Measurements from ENCODE around the gene LHFPL3.
"Not testable (repeated sequence)": the region's sequence is repeated elsewhere in the genome, so short reads cannot be mapped to it uniquely, and the experiment has no call there.

The LHFPL3 gene

GRCh38 chr7:104625956-104626355 lies 297.6 kb downstream of the LHFPL3 start:
- DNase-seq = no peak

- DNase-seq = no peak
Observed at GRCh38 chr7:104627516-104627915, 299.1 kb downstream of the LHFPL3 start.

GRCh38 chr7:104628017-104628416 lies 299.6 kb downstream of the LHFPL3 start:
- no peak for DNase-seq

GRCh38 chr7:104629408-104629807 lies 301.0 kb downstream of the LHFPL3 start:
- DNase-seq = no peak

DNA sequence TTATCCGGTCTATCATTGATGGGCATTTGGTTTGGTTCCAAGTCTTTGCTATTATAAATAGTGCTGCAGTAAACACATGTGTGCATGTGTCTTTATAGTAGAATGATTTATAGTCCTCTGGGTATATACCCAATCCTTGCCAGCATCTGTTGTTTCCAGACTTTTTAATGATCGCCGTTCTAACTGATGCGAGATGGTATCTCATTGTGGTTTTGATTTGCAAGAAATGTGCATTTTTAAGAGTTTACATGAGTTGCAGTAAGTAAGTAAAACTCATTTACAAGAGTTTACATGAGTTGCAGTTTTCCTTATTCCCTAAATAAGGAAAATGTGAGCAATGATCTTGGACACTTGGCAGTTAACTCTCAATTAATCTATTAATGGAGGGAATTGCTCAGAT lies 312.1 kb downstream of the LHFPL3 start:
- DNase-seq = no peak

GRCh38 chr7:104642560-104642959 lies 314.2 kb downstream of the LHFPL3 start:
- DNase-seq = no peak

DNA sequence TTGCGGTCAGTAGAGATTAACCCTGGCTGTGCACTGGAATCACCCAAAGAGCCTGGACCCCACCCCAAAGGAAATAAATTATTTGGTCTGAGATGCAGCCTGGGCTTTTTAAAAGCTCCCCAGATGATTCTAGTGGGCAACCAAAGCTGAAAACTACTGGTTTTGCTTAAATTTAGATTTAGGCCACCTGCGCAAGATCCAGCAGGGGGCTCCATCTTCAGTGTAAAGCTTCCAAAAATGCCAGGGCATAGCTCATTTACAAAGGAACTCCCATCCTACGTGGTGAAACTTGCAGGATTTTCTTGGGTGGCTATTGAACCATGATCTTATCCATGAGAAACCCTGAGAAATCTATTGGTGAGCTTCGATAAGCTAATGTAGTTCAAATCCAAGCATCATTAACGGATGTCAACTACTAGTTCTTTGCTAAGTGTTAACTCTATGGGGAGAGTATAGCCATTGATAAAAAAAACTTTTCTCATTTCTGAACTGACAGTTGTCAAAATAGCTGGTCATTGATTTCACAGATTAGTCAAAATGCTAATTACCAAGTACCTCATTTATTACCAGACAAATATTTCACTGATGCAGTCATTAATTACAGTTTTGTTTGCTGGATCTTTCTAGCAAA lies 315.3 kb downstream of the LHFPL3 start:
- peak in 1 of 2 experiments; percentile 2 for DNase-seq

DNA sequence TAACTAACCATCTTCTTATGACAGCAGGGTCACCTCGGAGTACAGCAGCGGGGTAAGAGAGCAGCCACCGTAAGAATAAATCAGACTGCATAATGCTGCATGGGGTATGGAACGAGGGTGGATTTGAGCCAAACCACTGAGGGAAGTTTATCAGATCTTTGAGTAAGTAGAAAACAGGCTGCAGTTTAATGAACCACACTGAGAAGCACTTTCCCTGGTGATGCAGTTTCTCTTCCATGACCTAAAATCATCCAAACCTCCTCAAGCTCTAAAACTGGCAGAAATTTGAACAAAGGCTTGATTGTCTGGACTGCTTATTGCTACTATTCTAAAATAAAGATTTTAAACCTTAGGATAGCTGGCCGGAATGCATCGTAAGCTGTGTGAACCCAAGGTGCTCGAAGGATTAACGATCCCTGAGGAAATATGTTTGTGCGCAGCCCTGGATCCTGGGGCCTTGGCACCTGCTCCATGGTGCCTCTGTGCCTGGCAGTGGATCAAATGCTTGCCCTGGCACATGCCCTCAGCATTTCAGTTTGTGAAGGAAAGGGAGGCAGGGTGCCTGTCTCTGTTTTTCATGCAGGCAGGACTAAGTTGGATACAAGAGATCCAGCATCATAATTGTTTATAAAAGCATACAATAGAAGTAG lies 322.7 kb downstream of the LHFPL3 start:
- DNase-seq = no peak

DNA sequence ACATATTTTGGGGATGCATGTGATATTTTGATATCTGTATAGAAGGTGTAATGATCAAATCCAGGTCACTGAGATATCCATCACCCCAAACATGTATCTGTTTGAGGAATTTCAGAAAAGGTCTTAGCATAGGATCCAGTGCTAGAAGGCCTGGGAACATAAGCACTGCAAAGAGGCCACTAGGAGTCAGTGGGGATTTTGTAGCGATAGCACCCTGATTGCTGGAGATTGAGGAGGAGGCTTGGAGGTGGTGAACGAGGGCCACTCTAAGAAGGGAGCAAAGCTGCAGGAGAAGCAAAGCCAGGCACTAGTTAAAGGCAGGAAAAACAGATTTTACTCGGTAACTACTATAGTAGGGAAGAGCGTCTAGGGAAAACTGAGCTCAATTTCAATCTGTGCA lies 324.0 kb downstream of the LHFPL3 start:
- DNase-seq = no peak

DNA sequence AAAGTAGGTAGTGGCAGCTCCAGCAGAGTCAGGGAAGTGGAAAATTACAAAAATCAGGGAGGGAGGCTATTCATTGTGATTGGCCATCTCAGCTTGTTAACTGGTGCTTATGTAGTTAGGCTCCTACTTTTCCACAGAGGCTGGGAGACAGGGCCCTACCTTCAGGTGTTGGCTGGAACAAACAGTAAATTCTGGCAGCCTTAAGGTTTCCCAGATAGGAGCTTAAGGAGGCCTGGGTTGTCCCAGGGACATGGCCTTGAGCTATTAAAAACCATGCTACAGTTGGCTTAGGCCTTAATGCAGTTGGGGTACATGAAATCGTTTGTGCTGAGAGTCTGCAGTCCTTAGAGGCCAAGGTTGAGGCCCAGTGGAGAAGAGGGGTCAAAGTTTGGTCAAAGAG lies 324.5 kb downstream of the LHFPL3 start:
- no peak for DNase-seq

DNA sequence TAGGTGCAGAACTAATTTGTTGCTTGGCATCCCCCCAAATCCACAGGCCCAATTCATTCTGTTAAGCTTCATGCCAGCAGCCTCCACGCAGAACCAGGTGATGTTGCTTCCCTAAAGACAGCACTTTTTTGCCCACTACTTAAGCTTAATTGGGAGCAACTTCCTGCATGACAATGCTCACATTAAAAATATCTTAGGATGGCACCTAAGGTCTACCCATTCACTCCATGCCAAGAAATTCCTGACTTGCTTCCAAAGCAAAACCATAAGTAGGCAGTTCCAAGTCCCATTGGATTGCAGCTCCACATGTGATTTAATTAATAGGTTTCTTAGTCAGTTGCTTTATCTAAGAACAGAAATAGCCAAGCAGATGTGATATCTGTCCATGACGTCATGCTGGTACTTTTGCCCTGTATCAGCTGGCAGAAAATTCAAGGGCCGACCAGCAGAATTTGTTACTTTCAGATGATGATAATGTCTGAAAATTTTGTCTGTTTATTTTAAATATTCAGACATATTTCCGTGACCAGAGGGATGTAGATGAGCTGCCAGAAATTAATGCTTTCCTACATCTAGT lies 325.5 kb downstream of the LHFPL3 start:
- no peak for DNase-seq

DNA sequence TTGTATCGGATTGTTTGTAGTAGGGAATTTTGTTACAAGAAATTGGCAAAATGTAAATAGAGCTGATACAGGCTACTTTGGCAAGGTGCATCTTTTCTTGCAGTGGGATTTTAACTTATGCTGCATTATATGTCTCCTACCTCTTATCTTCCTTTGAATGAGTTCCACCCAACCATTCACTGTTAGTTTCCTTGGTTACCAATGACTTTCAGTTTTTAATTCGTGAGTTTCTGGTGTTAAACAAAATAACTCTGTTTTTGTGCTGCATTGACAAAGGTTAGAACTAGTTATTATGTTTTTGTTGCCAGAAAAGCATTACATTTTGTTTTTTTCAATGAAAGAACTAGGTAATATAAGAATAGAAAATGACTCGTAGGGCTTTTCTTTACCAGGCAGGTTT lies 327.2 kb downstream of the LHFPL3 start:
- DNase-seq = no peak

DNA sequence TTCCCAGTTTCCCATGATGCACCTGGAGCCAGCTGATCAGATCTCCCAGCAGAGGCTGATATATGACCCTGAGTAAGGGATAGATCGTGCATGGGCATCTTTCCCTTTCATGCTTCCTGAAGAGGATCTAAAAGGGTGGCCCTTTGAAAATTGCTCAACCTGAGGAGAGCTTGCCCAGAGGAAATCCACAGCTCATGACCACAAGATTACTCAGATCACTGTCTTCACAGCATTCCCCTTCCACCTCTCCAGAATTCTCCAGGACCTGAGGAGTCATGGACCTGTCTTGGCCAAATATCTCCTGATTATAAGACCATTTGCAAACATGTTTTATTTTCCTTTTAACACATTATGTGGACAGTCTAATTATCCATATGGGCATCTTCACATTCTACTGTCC lies 328.1 kb downstream of the LHFPL3 start:
- DNase-seq = no peak

GRCh38 chr7:104657134-104657533 lies 328.7 kb downstream of the LHFPL3 start:
- DNase-seq = no peak

- DNase-seq = no peak
Observed at GRCh38 chr7:104661575-104661974, 333.2 kb downstream of the LHFPL3 start.

- no peak for DNase-seq
Observed at GRCh38 chr7:104664648-104665047, 336.2 kb downstream of the LHFPL3 start.

GRCh38 chr7:104677587-104677986 lies 349.2 kb downstream of the LHFPL3 start:
- no peak for DNase-seq

DNA sequence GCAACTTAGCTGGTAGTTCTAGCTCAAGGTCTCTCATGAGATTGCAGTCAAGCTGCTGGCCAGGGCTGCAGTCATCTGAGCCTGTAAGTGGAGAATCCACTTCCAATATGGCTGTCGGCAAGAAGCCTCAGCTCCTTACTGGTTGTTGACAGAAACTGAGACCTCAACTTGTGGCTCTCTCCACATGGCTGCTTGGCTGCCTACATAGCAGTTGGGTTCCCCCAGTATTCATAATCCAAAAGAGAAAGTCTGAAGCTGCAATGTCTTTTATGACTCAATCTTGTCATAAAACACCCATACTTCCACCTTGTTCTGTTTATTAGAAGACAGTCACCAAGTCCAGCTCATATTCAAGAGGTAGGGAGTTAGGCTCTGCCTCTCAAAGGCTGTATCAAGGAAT lies 350.7 kb downstream of the LHFPL3 start:
- DNase-seq = no peak

GRCh38 chr7:104686286-104686685 lies 357.9 kb downstream of the LHFPL3 start:
- no peak for DNase-seq

DNA sequence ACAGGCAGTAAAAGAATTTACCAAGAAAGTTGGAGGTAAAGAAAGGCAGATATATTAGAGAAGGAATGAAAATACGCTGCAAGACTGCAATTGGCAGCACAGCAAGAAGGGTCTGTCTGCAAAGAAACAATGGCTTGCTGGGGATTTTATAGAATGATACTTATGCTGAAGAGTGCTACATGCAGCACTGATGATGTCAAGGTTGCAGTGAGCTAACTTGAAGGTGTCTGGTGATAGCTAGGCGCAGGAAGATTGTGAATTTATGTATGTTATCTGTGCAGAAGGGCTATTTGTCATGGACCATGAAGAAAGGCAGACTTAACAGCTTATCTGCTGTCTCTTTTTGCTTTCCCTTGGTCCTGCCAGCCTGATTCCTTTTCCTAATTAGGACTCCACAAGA lies 366.3 kb downstream of the LHFPL3 start:
- no peak for DNase-seq

DNA sequence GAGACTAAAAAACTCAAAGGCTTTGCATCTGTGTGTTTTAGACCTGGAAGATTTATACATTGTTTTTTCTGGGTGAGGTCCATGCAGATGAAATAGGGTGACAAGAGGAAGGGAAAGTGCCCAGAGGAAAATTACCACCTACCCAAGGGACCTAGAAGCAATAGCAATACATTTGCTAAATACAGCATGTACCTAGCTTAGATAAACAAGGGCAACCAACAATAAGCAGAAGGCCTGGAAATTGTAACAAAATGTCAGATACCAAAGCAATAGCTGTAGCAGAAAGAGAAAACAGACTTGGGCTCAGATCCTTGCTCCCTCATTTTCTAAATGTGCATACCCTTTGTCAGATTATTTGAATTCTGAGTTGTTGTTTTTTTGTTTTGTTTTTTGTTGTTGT lies 367.2 kb downstream of the LHFPL3 start:
- DNase-seq = no peak

- DNase-seq = no peak
Observed at GRCh38 chr7:104700336-104700735, 371.9 kb downstream of the LHFPL3 start.

- not testable (repeated sequence) for DNase-seq
Observed at GRCh38 chr7:104721027-104721426, 392.6 kb downstream of the LHFPL3 start.

DNA sequence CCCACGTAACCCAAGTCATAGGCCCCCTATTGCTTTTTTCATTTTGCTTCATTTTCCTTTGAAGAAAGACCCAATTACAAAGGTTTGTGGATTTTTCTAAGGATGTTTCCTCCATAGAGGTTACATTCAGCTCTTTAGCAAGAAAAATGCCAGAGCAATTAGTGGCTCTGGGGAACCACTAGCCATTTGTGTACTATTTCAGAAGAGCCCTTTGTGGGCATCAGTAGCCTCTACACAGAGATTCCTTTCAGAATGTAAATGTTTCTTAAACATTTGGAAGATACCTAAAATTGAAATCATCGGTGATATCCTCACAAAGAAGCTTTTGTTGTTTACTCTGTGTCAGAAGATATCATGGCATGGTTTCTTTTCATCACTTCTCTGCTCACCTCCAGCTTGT lies 394.6 kb downstream of the LHFPL3 start:
- DNase-seq = no peak

DNA sequence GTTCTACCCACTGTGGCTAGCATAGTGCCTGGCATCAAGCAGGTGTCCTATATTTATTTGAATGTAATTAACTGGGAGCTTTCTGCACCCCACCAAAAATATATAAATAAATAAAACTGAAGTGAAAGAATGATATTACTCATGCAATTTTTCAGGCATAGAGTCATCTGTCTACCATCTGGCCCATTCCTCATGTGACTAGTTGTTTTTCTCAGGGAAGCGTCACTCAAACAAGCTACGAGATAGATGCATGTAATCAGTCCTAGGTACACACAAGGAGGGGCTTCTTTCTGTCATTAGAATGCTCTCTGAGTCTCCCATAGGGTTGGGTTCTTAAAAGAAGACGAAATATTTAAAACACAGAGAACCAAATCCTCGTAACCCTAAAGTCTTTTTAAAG lies 430.1 kb downstream of the LHFPL3 start:
- no peak for DNase-seq
